ENCODE measurements around the gene CFAP107. TPM values are rescaled to one million over a fixed set of nuclear protein-coding genes. Genes with fewer than 3 reads are reported as not detected.

The CFAP107 gene
- total and polyA plus RNA-seq, 2 donors (not counting 1 experiment from before 2014, with no cell fraction given): not detected

DNA sequence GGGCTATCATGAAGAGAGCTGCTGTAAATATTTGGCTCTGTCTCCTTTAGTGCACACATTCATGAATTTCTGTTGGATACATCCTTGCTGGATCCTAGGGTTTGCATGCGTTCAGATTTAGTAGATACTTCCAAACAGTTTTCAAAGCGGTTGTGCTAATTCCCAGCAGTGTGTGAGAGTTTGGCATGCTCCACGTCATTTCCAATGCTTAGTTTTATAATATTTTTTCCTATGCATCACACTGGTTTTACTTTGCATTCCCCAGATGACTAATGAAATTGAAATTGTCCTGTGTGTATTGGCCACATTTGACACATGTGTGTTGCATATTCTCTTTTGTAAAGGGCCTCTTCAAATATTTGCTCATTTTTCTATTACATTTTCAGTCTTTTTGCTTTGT lies 48.6 kb upstream of the CFAP107 start:
- ATAC-seq (ENCODE audit: low read depth): no peak
- no peaks in the 10 kb centered on the region for H3K4me1 Mint-ChIP-seq
- no peak for DNase-seq
- peaks cover 0 to 3% (median 0%) of the 10 kb centered on the region in 4 experiments for H3K27me3 ChIP-seq (replicated peaks in 1 of 4; ENCODE audit: control extremely low read depth in 1 of 4, control insufficient read depth in 3 of 4, insufficient read depth in 4 of 4, low read length in 3 of 4)
- H3K4me1 ChIP-seq (ENCODE audit: control insufficient read depth in 2 of 2, insufficient read depth in 2 of 2, low read length in 2 of 2): no peaks in the 10 kb centered on the region
- no peak overlapping the region for H3K4me2 ChIP-seq (replicated peaks; ENCODE audit: low read depth, low read length, poor library complexity, severe bottlenecking)
- no peak overlapping the region for H3K27ac Mint-ChIP-seq
- H3K27me3 Mint-ChIP-seq: peaks cover 44% of the 10 kb centered on the region
- H3K9me3 Mint-ChIP-seq (ENCODE audit: insufficient read depth): peaks cover 2% of the 10 kb centered on the region
- H3K79me2 ChIP-seq (ENCODE audit: control insufficient read depth, insufficient read depth, low read length): no peaks in the 10 kb centered on the region
- H3K36me3 ChIP-seq (replicated peaks in 1 of 2; ENCODE audit: control extremely low read depth in 1 of 2, control insufficient read depth in 1 of 2, extremely low read depth in 1 of 2, insufficient read depth in 2 of 2, low read length in 1 of 2): no peaks in the 10 kb centered on the region
- CTCF ChIA-PET: no interaction called here
- intact Hi-C loops (cut with micrococcal nuclease): no loop called here
- H3K4me3 ChIP-seq (ENCODE audit: control extremely low read depth in 1 of 5, extremely low read depth in 1 of 5, insufficient read depth in 1 of 5, low read depth in 2 of 5, low read length in 4 of 5): no peak overlapping the region
- TF ChIP-seq, protein P1, sequence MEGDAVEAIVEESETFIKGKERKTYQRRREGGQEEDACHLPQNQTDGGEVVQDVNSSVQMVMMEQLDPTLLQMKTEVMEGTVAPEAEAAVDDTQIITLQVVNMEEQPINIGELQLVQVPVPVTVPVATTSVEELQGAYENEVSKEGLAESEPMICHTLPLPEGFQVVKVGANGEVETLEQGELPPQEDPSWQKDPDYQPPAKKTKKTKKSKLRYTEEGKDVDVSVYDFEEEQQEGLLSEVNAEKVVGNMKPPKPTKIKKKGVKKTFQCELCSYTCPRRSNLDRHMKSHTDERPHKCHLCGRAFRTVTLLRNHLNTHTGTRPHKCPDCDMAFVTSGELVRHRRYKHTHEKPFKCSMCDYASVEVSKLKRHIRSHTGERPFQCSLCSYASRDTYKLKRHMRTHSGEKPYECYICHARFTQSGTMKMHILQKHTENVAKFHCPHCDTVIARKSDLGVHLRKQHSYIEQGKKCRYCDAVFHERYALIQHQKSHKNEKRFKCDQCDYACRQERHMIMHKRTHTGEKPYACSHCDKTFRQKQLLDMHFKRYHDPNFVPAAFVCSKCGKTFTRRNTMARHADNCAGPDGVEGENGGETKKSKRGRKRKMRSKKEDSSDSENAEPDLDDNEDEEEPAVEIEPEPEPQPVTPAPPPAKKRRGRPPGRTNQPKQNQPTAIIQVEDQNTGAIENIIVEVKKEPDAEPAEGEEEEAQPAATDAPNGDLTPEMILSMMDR (IDR thresholded peaks at IDR 0.05): no peak
- no peak for TF ChIP-seq EZH2 (IDR thresholded peaks at IDR 0.05; ENCODE audit: borderline replicate concordance, insufficient read depth, low read depth, low read length, poor library complexity, severe bottlenecking)
- H4K20me1 ChIP-seq (ENCODE audit: control insufficient read depth, insufficient read depth, low read length, poor library complexity, severe bottlenecking): no peaks in the 10 kb centered on the region
- no peak overlapping the region for H3K9ac ChIP-seq (ENCODE audit: low read length)
- POLR2A ChIA-PET: no interaction called here
- WGBS (ENCODE audit: insufficient coverage): 100% methylated on average over 1 of the region's 3 CpGs
- no peak overlapping the region for H3K27ac ChIP-seq (ENCODE audit: low read length in 2 of 2)
- H3K4me3 Mint-ChIP-seq: no peak overlapping the region
- H2AFZ ChIP-seq (ENCODE audit: insufficient read depth, low read depth, low read length, poor library complexity, severe bottlenecking): no peak overlapping the region
- H3K9me3 ChIP-seq (ENCODE audit: control extremely low read depth in 1 of 3, control insufficient read depth in 2 of 3, insufficient read depth in 1 of 3, low read length in 2 of 3): peaks cover 0 to 11% (median 0%) of the 10 kb centered on the region in 3 donors

DNA sequence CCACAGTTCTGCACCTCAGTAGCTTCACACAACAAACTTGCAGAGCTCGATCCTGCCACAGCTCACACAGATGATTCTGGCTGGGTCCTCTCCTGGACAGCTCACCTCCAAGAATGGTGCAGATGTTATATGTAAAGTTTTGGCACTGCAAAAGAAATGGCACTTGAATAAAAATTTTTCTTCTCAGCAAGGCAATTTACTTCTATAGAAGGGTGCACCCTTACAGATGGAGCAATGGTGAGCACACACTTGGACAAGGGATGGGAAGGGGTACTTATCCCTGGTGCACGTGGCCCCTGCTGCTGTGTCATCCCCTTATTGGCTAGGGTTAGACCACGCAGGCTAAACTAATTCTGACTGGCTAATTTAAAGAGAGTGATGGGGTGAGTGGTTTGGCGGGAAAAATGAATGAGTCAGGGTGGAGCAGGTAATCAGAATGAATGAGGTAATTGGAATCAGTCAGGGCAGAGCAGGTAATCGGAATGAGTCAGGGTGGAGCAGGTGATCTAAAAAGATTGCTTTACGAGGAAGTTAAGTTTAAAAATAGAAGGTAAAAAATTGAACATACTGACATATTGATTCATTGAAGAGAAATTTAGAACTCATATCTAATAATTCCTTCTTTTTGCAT lies 42.1 kb upstream of the CFAP107 start:
- ATAC-seq (ENCODE audit: low read depth) (no peak), DNase-seq (no peak)
- POLR2A ChIA-PET: no interaction called here
- Mint-ChIP-seq H3K27me3 (peaks cover 22% of the 10 kb centered on the region), H3K27ac (no peak overlapping the region), H3K4me1 (no peaks in the 10 kb centered on the region), H3K9me3 (ENCODE audit: insufficient read depth) (peaks cover 10% of the 10 kb centered on the region), H3K4me3 (no peak overlapping the region)
- 80% methylated on average over 4 of the region's 6 CpGs for WGBS (ENCODE audit: insufficient coverage)
- Histone ChIP-seq H3K9ac (ENCODE audit: low read length) (no peak overlapping the region), H3K4me1 (ENCODE audit: control insufficient read depth in 2 of 2, insufficient read depth in 2 of 2, low read length in 2 of 2) (no peaks in the 10 kb centered on the region), H3K27me3 (replicated peaks in 1 of 4; ENCODE audit: control extremely low read depth in 1 of 4, control insufficient read depth in 3 of 4, insufficient read depth in 4 of 4, low read length in 3 of 4) (peaks cover 0 to 7% (median 0%) of the 10 kb centered on the region in 4 experiments), H3K36me3 (replicated peaks in 1 of 2; ENCODE audit: control extremely low read depth in 1 of 2, control insufficient read depth in 1 of 2, extremely low read depth in 1 of 2, insufficient read depth in 2 of 2, low read length in 1 of 2) (no peaks in the 10 kb centered on the region), H3K4me3 (ENCODE audit: control extremely low read depth in 1 of 5, extremely low read depth in 1 of 5, insufficient read depth in 1 of 5, low read depth in 2 of 5, low read length in 4 of 5) (no peak overlapping the region), H2AFZ (ENCODE audit: insufficient read depth, low read depth, low read length, poor library complexity, severe bottlenecking) (no peak overlapping the region), H4K20me1 (ENCODE audit: control insufficient read depth, insufficient read depth, low read length, poor library complexity, severe bottlenecking) (no peaks in the 10 kb centered on the region), H3K9me3 (ENCODE audit: control extremely low read depth in 1 of 3, control insufficient read depth in 2 of 3, insufficient read depth in 1 of 3, low read length in 2 of 3) (peaks cover 0 to 22% (median 8%) of the 10 kb centered on the region in 3 donors), H3K27ac (ENCODE audit: low read length in 2 of 2) (no peak overlapping the region), H3K79me2 (ENCODE audit: control insufficient read depth, insufficient read depth, low read length) (no peaks in the 10 kb centered on the region), H3K4me2 (replicated peaks; ENCODE audit: low read depth, low read length, poor library complexity, severe bottlenecking) (no peak overlapping the region)
- intact Hi-C loops (cut with micrococcal nuclease): no loop called here
- no peak for TF ChIP-seq EZH2 (IDR thresholded peaks at IDR 0.05; ENCODE audit: borderline replicate concordance, insufficient read depth, low read depth, low read length, poor library complexity, severe bottlenecking)
- TF ChIP-seq, protein P1 (IDR thresholded peaks at IDR 0.05): no peak
- CTCF ChIA-PET: no interaction called here

All from B cell (primary cell).